K562 (cell line): ENCODE data around the gene WDCP. TPM values are rescaled to one million over a fixed set of nuclear protein-coding genes. Genes with fewer than 3 reads are reported as not detected.

Experiments
- CHCHD3 ChIP-seq: fragments of 250-450 bp; sonication (Bioruptor Pico); IDR thresholded peaks from 2 replicates; pipeline ENCODE4 v2.1.2; 2022; ENCODE audit warnings: mild to moderate bottlenecking
- CREB5 ChIP-seq: fragments of 250-450 bp; sonication (Bioruptor Pico); IDR thresholded peaks from 2 replicates; pipeline ENCODE4 v1.5.0; 2020; ENCODE audit warnings: mild to moderate bottlenecking
- EWSR1 ChIP-seq: fragments of 450-650 bp; IDR thresholded peaks from 2 replicates; pipeline ENCODE4 v1.6.1; 2018; ENCODE audit warnings: borderline replicate concordance, mild to moderate bottlenecking, low read depth, moderate library complexity; ENCODE audit not compliant: partially characterized antibody
- FOXJ2 ChIP-seq: fragments of 200-800 bp; sonication (Bioruptor generic); IDR thresholded peaks from 2 replicates; pipeline ENCODE4 v1.6.1; 2016; ENCODE audit warnings: missing genetic modification characterization, missing compliant biosample characterization
- GMEB1 ChIP-seq: fragments of 250-450 bp; sonication (Bioruptor Pico); IDR thresholded peaks from 2 replicates; pipeline ENCODE4 v1.4.0; 2020; ENCODE audit warnings: mild to moderate bottlenecking
- HDAC3 ChIP-seq: fragments of 450-650 bp; IDR thresholded peaks from 2 replicates; pipeline ENCODE4 v1.6.1; 2018; ENCODE audit warnings: borderline replicate concordance, mild to moderate bottlenecking, moderate library complexity; ENCODE audit not compliant: partially characterized antibody
- HINFP ChIP-seq: fragments of 450-650 bp; conservative IDR thresholded peaks from 2 replicates; pipeline ENCODE4 v1.6.1; 2016; ENCODE audit warnings: missing genetic modification characterization, low read depth, mild to moderate bottlenecking, control low read depth, missing compliant biosample characterization
- MAZ ChIP-seq, 2 experiments: fragments of 450-650 bp in 1 of 2; sonication (generic) in 1 of 2; formaldehyde crosslinking; IDR thresholded peaks in 1 of 2; conservative IDR thresholded peaks in 1 of 2; 2 replicates each; pipeline versions ENCODE4 v1.4.0 to v1.5.0; 2020; ENCODE audit warnings: mild to moderate bottlenecking in 1 of 2, missing genetic modification reagents in 1 of 2
- MXD1 ChIP-seq: fragments of 250-450 bp; sonication (Bioruptor Pico); IDR thresholded peaks from 2 replicates; pipeline ENCODE4 v1.8.0; 2021; ENCODE audit warnings: borderline replicate concordance, mild to moderate bottlenecking, moderate library complexity; ENCODE audit not compliant: poor library complexity, severe bottlenecking
- NCOA1 ChIP-seq: fragments of 450-650 bp; IDR thresholded peaks from 2 replicates; pipeline ENCODE4 v1.6.1; 2016; ENCODE audit warnings: low read depth
- RHOXF2B ChIP-seq: fragments of 250-450 bp; sonication (Bioruptor Pico); conservative IDR thresholded peaks from 2 replicates; pipeline ENCODE4 v1.5.1; 2021
- SMARCE1 ChIP-seq: fragments of 450-650 bp; IDR thresholded peaks from 2 replicates; pipeline ENCODE4 v1.7.1; 2016; ENCODE audit warnings: mild to moderate bottlenecking
- SP2 ChIP-seq: IDR thresholded peaks from 2 replicates; pipeline ENCODE4 v1.6.1; 2011; ENCODE audit warnings: mild to moderate bottlenecking, low read depth, low read length, moderate library complexity; ENCODE audit not compliant: poor library complexity, severe bottlenecking; ENCODE audit errors: extremely low read depth
- SREBF1 ChIP-seq: fragments of 150-350 bp; IDR thresholded peaks from 2 replicates; pipeline ENCODE4 v1.6.1; 2014; ENCODE audit warnings: antibody characterized with exemption, low read depth, low read length, borderline replicate concordance
- THAP7 ChIP-seq: fragments of 250-450 bp; sonication (Bioruptor Pico); IDR thresholded peaks from 2 replicates; pipeline ENCODE4 v1.5.0; 2021
- ZBED1 ChIP-seq: IDR thresholded peaks from 2 replicates; pipeline ENCODE4 v1.6.1; 2014
- ZNF561 ChIP-seq: fragments of 450-650 bp; formaldehyde crosslinking; conservative IDR thresholded peaks from 2 replicates; pipeline ENCODE4 v1.4.0; 2020; ENCODE audit warnings: mild to moderate bottlenecking, moderate library complexity
- ZNF583 ChIP-seq: fragments of 250-450 bp; sonication (Bioruptor Pico); IDR thresholded peaks from 2 replicates; pipeline ENCODE4 v1.4.0; 2020
- polyA plus RNA-seq, 8 experiments: library from polyadenylated mRNA; depleted of rRNA in 4 of 8; stranded (reverse) in 5 of 8; unstranded in 3 of 8; fragments of >200 nt; fragmentation: Nextera tagmentation in 2 of 8; fragmentation: Illumina TruSeq in 1 of 8; extraction: Ambion mirVana in 2 of 8; extraction: Trizol in 1 of 8; gene quantifications; 2 replicates each; pipeline versions ENCODE4 v1.2.1 to v1.2.3, GENCODE V29; 2011 to 2014; ENCODE audit warnings: inconsistent platforms in 1 of 8, missing spikeins in 1 of 8
- total RNA-seq, 7 experiments: library from RNA; depleted of rRNA in 6 of 7; stranded (reverse); fragments of >200 nt in 6 of 7; fragmentation: Illumina TruSeq in 2 of 7; extraction: Trizol in 2 of 7; gene quantifications; 2 replicates each; pipeline versions ENCODE4 v1.2.1 to v1.2.3, GENCODE V29; 2011 to 2021; ENCODE audit warnings: low replicate concordance in 1 of 7

The WDCP gene
- total and polyA plus RNA-seq, 9 of the 15 experiments (the other 6 are each of a cell fraction or from before 2014, with no cell fraction given) = 10.1 to 41.4 (median 21.8) TPM

- TF ChIP-seq ZNF561 (no peak), ZBED1 (no peak), HINFP (tag) (no peak), CREB5 (0 out of 2 replicates have a peak, but pooled peaks have one; percentile 38), MXD1 (CRISPR knock-in tag) (no peak), CHCHD3 (CRISPR knock-in tag) (no peak), EWSR1 (no peak), MAZ (CRISPR knock-in tag; conservative IDR thresholded peaks at IDR 0.05 in 1 of 2, IDR thresholded peaks at IDR 0.05 in 1 of 2) (peak; percentile 87 to 94), THAP7 (CRISPR knock-in tag) (0 out of 2 replicates have a peak, but pooled peaks have one; percentile 33), RHOXF2B (CRISPR knock-in tag) (no peak), SMARCE1 (peak; percentile 98), GMEB1 (CRISPR knock-in tag) (peak; percentile 24; the same call in 1 of the 2 replicates), SREBF1 (no peak), NCOA1 (peak; percentile 86), SP2 (no peak), HDAC3 (peak; percentile 90), FOXJ2 (peak; percentile 84; the same call in 1 of the 2 replicates), ZNF583 (CRISPR knock-in tag) (no peak; the same call in 1 of the 2 replicates)
These were observed 35.7 kb downstream of the WDCP start (continued) for GRCh38 chr2:24011250-24012104.
